GM21447 (cell line): ENCODE measurements around the gene CD2AP.

ENCODE experiments used
- ATAC-seq: cut with Tn5 transposase; IDR thresholded peaks from one replicate; pipeline ENCODE4 v1.9.1; 2021; ENCODE audit not compliant: unreplicated experiment

The CD2AP gene

DNA sequence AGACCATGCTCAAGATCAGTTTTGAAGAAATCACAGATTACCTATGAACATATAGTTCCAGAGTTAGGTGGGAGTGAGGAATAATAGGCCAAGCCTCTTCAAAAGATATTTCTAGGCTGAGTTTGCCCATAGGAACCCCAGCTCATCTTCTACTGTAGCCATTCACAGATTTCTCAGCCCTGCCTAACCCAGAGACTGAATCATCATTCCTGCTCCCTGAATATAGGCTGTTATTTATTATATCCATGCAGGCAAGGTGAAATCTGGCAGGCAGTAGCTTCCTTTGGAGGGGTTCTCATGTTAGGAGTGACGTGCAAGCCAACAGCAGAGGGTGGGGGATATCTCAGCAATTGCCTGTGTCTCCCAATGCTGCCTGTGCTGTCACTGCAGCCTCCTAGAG, 195.2 kb downstream of the CD2AP start:
- no peak for ATAC-seq

DNA sequence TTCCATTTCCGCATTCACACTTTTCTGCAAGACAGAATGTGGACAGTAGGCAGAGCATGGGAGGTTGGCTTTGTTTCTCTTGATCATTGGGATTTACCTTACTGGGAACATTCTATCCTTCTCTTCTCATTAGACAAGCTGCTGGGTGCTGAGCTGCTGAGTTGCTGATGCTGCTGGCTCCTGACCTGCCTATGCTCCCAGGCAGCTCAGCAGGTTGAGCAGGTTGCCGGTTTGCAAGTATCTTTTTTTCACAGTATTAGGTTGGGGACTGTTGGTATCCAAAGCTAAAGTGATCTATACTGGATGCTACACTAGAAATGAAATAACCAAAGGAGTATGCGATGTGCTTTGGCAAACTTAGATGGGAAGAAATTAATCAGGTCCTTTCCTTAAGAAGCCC, 197.1 kb downstream of the CD2AP start:
- ATAC-seq: no peak
